Effector memory CD4-positive, alpha-beta T cell (primary cell): Measurements from ENCODE around the gene GRIA4.

Source experiments
- DNase-seq, 3 donors: peaks; one replicate each; pipeline ENCODE4 v3.0.0-alpha.2; 2020
- H3K27ac ChIP-seq: 2 replicates; pipeline ENCODE4 v1.7.0; 2013; ENCODE audit warnings: mild to moderate bottlenecking, low read length, moderate library complexity; ENCODE audit not compliant: insufficient read depth, poor library complexity, severe bottlenecking
- H3K27me3 ChIP-seq: replicated peaks from 2 replicates; pipeline ENCODE4 v1.7.0; 2013; ENCODE audit warnings: mild to moderate bottlenecking, low read length; ENCODE audit not compliant: insufficient read depth, control insufficient read depth, poor library complexity, severe bottlenecking
- H3K36me3 ChIP-seq: 2 replicates; pipeline ENCODE4 v1.7.0; 2013; ENCODE audit warnings: mild to moderate bottlenecking, low read length, moderate library complexity; ENCODE audit not compliant: control insufficient read depth, insufficient read depth
- H3K4me1 ChIP-seq: 2 replicates; pipeline ENCODE4 v1.7.0; 2013; ENCODE audit warnings: low read length, mild to moderate bottlenecking; ENCODE audit not compliant: control insufficient read depth, insufficient read depth, poor library complexity, severe bottlenecking
- H3K4me3 ChIP-seq: 2 replicates; pipeline ENCODE4 v1.7.0; 2013; ENCODE audit warnings: low read length, low read depth, mild to moderate bottlenecking; ENCODE audit not compliant: insufficient read depth, poor library complexity, severe bottlenecking
- H3K9me3 ChIP-seq: 2 replicates; pipeline ENCODE4 v1.7.0; 2013; ENCODE audit warnings: mild to moderate bottlenecking, low read length, moderate library complexity; ENCODE audit not compliant: control insufficient read depth

The GRIA4 gene

DNA sequence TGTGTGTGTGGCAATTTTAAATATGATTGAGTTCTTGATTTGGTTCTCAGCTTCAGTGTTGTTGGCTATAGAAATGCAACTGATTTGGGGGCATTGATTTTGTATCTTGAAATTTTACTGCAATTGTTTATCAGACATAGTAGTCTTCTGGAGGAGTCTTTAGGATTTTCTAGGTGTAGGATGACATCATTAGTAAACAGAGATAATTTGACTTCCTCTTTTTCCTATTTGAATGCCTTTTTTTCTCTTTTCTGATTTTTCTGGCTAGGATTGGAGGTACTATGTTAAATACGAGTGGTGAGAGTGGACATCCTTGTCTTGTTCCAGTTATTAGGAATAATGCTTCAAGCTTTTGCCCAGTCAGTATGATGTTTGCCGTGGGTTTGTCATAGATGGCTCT lies 287.3 kb downstream of the GRIA4 start:
- Histone ChIP-seq H3K4me3 (no peak overlapping the region), H3K9me3 (no peaks in the 10 kb centered on the region), H3K27me3 (no peaks in the 10 kb centered on the region), H3K4me1 (no peaks in the 10 kb centered on the region), H3K27ac (no peak overlapping the region), H3K36me3 (no peaks in the 10 kb centered on the region)
- no peak for DNase-seq

DNA sequence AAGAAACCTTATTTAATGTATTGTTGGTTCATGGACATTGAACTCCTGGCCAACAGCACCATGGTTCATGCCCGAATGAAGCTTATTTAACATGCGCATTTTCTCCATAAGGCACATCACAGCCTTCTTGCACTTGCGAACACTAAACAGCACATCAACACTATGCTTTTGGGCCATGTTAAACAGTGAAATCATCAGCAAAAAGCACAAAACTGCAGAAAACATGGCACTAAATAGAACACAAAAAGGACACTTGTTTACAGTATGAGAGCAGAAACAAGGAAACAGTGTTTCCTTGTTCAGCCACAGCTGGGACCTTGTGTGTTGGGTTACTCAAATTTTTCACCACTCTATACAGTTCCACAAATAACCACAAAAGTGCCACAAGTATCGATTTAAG lies 289.9 kb downstream of the GRIA4 start:
- H3K4me3 ChIP-seq: no peak overlapping the region
- DNase-seq: no peak
- H3K27ac ChIP-seq: no peak overlapping the region
- no peaks in the 10 kb centered on the region for H3K27me3 ChIP-seq
- H3K9me3 ChIP-seq: no peaks in the 10 kb centered on the region
- H3K36me3 ChIP-seq: no peaks in the 10 kb centered on the region
- no peaks in the 10 kb centered on the region for H3K4me1 ChIP-seq

DNA sequence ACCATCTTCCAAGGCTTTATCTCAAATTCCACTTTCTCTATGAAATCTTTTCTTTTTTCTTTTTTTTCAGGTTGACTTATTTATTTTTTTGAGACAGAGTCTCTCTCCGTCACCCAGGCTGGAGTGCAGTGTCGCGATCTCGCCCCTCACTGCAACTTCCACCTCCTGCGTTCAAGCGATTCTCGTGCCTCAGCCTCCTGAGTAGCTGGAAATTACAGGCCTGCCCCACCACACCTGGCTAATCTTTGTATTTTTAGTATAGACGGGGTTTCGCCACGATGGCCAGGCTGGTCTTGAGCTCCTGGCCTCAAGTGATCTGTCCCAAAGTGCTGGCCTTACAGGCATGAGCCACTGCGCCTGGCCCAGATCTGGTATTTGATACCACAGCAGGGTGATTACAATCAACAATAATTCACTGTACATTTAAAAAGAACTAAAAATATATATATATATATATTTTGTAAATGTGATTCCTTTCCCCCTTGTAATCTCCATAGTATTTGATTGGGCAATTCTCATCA lies 290.7 kb downstream of the GRIA4 start:
- Histone ChIP-seq H3K27me3 (no peaks in the 10 kb centered on the region), H3K27ac (no peak overlapping the region), H3K9me3 (no peaks in the 10 kb centered on the region), H3K36me3 (no peaks in the 10 kb centered on the region), H3K4me3 (no peak overlapping the region), H3K4me1 (no peaks in the 10 kb centered on the region)
- no peak for DNase-seq

DNA sequence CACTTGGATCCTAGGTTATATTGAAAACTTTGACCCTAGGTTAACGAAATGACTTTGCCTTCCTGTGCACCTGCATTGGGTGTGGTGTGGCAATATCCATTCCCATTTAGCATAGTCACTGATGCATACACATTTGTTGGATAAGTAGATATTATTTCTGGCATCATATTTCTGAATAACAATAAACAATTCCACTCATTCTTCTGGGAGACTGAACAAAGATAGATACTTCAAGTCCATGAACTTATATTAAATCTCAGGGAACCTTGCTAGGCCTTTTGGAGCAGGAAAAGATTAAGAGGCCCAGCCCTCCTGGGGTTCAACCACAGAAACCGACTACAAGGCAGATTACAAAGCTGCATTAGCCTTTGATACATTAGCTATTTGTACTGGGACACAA lies 293.2 kb downstream of the GRIA4 start:
- Histone ChIP-seq H3K4me3 (no peak overlapping the region), H3K27me3 (no peaks in the 10 kb centered on the region), H3K4me1 (no peaks in the 10 kb centered on the region), H3K9me3 (no peaks in the 10 kb centered on the region), H3K27ac (no peak overlapping the region), H3K36me3 (no peaks in the 10 kb centered on the region)
- DNase-seq: no peak

DNA sequence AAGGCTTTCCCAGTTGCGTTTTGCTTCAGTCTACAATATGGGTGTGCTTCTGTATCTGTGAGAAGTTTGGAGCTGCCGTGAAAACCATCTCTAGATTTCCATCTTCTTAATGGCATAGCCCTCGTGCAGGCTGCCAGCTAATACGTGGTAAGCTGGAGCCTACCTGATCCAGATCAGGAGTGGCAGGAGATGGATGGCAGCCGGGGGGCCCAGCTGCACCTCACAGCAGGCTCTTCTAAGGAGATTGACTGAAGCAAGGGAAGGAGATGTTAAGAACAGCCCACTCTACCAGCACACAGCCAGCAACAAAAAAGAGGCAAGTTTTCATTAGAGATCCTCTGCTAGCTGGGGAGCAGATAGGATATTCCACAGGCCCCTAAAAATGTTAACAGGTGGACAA lies 296.6 kb downstream of the GRIA4 start:
- H3K4me1 ChIP-seq: no peaks in the 10 kb centered on the region
- DNase-seq: no peak
- no peak overlapping the region for H3K27ac ChIP-seq
- no peaks in the 10 kb centered on the region for H3K9me3 ChIP-seq
- no peaks in the 10 kb centered on the region for H3K27me3 ChIP-seq
- no peak overlapping the region for H3K4me3 ChIP-seq
- H3K36me3 ChIP-seq: no peaks in the 10 kb centered on the region

DNA sequence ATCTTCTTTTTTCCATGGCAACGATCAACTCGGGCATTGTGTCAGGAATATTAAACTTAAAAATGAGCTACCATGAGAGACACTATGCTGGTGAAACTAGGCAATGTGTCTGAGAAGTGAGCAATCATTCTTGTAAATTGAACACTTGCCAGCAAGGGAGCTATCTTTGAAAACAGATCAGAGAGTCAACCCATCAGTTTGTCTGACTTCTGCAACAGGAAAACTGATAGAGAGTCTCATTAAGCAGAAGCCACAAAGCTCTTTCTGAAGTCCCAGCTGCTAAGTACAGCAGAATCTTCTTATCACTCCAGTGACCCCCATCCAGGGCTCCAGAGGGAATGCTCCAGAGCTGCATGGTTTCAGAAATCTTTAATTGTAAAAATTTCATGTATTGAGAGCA lies 297.4 kb downstream of the GRIA4 start:
- Histone ChIP-seq H3K9me3 (no peaks in the 10 kb centered on the region), H3K27ac (no peak overlapping the region), H3K4me3 (no peak overlapping the region), H3K4me1 (no peaks in the 10 kb centered on the region), H3K27me3 (no peaks in the 10 kb centered on the region), H3K36me3 (no peaks in the 10 kb centered on the region)
- DNase-seq: no peak

DNA sequence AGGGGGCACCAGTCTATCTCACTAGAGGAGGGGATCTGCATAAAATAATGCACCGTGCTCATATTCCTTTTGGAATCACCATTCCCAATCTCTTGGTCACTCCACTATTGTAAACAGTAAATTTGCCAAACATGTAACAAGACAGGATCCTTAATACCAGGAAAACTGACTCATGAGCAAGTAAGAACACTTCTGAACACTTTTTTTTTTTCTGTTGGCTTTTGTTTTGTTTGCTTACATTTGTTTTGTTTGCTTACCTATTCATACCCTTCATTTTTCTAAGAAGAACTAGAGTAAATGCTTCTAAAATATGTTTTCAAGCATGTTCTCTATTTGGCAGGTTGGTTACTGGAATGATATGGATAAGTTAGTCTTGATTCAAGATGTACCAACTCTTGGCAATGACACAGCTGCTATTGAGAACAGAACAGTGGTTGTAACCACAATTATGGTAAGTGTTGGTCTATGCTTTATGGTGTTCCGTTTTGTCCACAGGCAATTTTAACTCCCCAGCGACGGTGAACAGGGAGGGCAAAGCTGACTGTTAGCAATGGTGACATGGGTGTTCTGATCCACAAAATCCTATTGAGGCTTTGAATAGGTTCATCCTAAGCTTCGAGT lies 300.3 kb downstream of the GRIA4 start:
- no peaks in the 10 kb centered on the region for H3K9me3 ChIP-seq
- H3K36me3 ChIP-seq: no peaks in the 10 kb centered on the region
- DNase-seq: no peak
- H3K4me1 ChIP-seq: no peaks in the 10 kb centered on the region
- H3K27ac ChIP-seq: no peak overlapping the region
- no peaks in the 10 kb centered on the region for H3K27me3 ChIP-seq
- no peak overlapping the region for H3K4me3 ChIP-seq

DNA sequence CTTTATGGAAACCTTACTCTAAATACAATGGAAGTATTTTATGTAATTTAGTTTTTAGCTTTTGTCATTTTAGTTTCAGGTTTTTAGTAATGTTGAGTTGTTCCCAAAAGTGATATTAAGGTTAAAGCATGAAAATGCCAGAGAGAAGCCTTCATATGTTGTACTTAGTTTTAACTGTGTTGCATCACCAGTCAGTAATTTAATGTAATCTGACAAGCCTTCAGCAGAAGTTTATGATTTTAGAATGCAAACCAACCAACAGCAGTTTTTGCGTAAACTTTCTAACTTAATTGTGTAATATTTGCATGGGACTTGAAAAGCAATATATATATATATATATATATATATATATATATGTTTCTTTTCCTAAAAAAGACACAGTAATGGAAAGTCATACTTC lies 301.6 kb downstream of the GRIA4 start:
- no peaks in the 10 kb centered on the region for H3K27me3 ChIP-seq
- H3K27ac ChIP-seq: no peak overlapping the region
- H3K4me3 ChIP-seq: no peak overlapping the region
- H3K4me1 ChIP-seq: no peaks in the 10 kb centered on the region
- H3K36me3 ChIP-seq: no peaks in the 10 kb centered on the region
- DNase-seq: no peak
- H3K9me3 ChIP-seq: no peaks in the 10 kb centered on the region

DNA sequence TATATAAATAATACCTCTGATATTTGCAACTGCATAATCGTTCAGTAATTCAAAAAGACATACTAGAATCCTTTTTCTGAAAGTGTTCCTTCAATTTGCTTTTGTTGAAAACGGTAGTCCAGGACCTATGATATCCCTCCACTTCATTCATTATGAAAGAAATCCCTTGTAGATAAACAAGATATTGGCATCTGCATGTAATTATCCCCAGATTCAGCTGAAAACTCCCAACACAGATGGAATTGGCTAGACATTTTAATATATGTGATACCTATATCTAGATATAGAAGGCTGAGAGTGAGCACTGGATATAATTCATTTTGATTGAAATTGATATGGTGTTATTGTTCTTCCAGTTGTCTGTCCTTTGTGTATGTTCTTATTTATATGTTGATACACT lies 302.8 kb downstream of the GRIA4 start:
- Histone ChIP-seq H3K9me3 (no peaks in the 10 kb centered on the region), H3K4me1 (no peaks in the 10 kb centered on the region), H3K27me3 (no peaks in the 10 kb centered on the region), H3K27ac (no peak overlapping the region), H3K4me3 (no peak overlapping the region), H3K36me3 (no peaks in the 10 kb centered on the region)
- no peak for DNase-seq

DNA sequence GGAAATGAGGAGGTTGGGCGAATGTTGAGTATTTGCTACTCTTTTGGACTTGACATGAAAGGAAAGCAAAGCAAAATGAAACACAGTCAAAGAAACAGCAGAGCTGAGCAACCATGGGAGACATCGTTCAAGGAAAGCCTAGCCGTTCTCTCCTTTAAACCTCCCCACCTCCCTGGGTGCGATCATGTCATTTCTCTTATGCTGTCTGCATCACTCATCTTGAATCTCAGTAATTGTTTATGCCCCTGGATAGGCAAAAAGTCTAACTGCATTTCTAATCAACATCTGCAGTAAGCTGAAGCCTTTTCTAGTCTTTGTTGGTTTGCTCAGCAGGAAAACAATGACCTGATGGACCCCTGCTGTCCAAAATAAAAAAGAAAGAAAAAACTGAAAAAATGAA lies 305.1 kb downstream of the GRIA4 start:
- Histone ChIP-seq H3K4me1 (no peaks in the 10 kb centered on the region), H3K27me3 (no peaks in the 10 kb centered on the region), H3K4me3 (no peak overlapping the region), H3K36me3 (no peaks in the 10 kb centered on the region), H3K27ac (no peak overlapping the region), H3K9me3 (no peaks in the 10 kb centered on the region)
- DNase-seq: no peak
